GM11168 (cell line): ENCODE measurements around the gene HSF4.

Source experiments
- in situ Hi-C: fragments of 300-500 bp; cut with MboI; formaldehyde crosslinking; loops from one replicate; pipeline ENCODE4 v1.12.0; 2022; ENCODE audit warnings: low sequenced_read_pairs; ENCODE audit not compliant: unreplicated experiment

HSF4 gene

GRCh38 chr16:67197704-67198103, 33.2 kb downstream of the HSF4 start:
- in situ Hi-C loops: no loop called here

GRCh38 chr16:67198238-67198734, 33.7 kb downstream of the HSF4 start:
- in situ Hi-C loops: no loop called here

GRCh38 chr16:67199011-67199807, 34.7 kb downstream of the HSF4 start, which contains the start of gene ELMO3:
ELMO3 (plus strand) TSS chr16:67199131; CDS start chr16:67199327, 196 bp downstream.
- in situ Hi-C loops: no loop called here

GRCh38 chr16:67199808-67200198, 35.3 kb downstream of the HSF4 start:
- in situ Hi-C loops: no loop called here

GRCh38 chr16:67200491-67200890, 35.9 kb downstream of the HSF4 start:
- in situ Hi-C loops: no loop called here

- in situ Hi-C loops: no loop called here
Measured at GRCh38 chr16:67201411-67202345, 37.1 kb downstream of the HSF4 start.

- in situ Hi-C loops: no loop called here
Measured at GRCh38 chr16:67202426-67202825, 37.9 kb downstream of the HSF4 start.

GRCh38 chr16:67202956-67203493, 38.5 kb downstream of the HSF4 start:
- in situ Hi-C loops: no loop called here

- in situ Hi-C loops: no loop called here
Measured at GRCh38 chr16:67204076-67204475, 39.5 kb downstream of the HSF4 start.

- in situ Hi-C loops: no loop called here
Measured at GRCh38 chr16:67206129-67206837, 41.7 kb downstream of the HSF4 start.

GRCh38 chr16:67206838-67207248, 42.3 kb downstream of the HSF4 start:
- in situ Hi-C loops: no loop called here

GRCh38 chr16:67207249-67208091, 42.9 kb downstream of the HSF4 start:
- in situ Hi-C loops: no loop called here

- in situ Hi-C loops: no loop called here
Measured at GRCh38 chr16:67208154-67208896, 43.8 kb downstream of the HSF4 start.

- in situ Hi-C loops: no loop called here
Measured at GRCh38 chr16:67209565-67209964, 45.0 kb downstream of the HSF4 start.

GRCh38 chr16:67210069-67210937, 45.8 kb downstream of the HSF4 start:
- in situ Hi-C loops: no loop called here

- in situ Hi-C loops: no loop called here
Measured at GRCh38 chr16:67211674-67212073, 47.1 kb downstream of the HSF4 start.

GRCh38 chr16:67212766-67213165, 48.2 kb downstream of the HSF4 start:
- in situ Hi-C loops: no loop called here
